HG03439 (cell line): Measurements from ENCODE around the gene CATSPERB.
A peak's percentile ranks its signal among the peaks of the same experiment; 100 is the strongest.
"Not testable (repeated sequence)": the region's sequence is repeated elsewhere in the genome, so short reads cannot be mapped to it uniquely, and the experiment has no call there.

Experiments used
- ATAC-seq: cut with Tn5 transposase; IDR thresholded peaks from one replicate; pipeline ENCODE4 v1.9.1; 2021; ENCODE audit warnings: mild to moderate bottlenecking, moderate library complexity; ENCODE audit not compliant: unreplicated experiment

Gene CATSPERB

DNA sequence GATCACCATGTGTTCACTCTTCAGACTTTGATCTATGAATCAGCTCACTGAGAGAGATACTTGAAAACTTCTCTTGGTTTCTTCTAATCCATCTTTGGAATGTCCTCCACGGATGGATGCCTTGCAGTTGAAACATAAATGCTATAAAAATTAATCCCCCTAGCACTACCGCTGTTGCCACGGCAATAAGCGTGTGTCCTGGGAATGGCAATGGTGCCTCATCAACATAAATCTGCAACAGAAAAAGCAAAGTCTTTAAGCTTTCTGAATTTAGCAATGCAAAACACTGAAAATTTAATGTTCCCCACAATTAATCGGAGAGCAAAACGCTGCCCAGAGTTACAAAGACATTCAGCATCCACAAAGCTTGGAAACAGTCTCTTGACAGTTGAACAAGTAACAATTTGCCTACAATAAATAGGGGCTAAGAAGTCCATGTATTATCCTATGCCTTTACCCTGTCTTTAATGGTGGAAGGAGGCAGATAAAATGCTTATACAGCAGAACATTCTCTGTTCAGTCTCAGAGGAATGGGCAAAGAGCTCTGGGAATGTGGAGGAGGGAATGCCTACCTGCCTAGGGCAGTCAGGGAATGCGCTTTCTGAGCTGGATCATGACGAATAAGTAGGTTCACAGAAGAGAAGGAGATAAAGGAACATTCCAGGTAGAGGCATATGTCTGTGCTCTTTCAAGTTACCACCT lies 150.9 kb downstream of the CATSPERB start:
- ATAC-seq = no peak

GRCh38 chr14:91577632-91578233 lies 154.2 kb downstream of the CATSPERB start:
- no peak for ATAC-seq

DNA sequence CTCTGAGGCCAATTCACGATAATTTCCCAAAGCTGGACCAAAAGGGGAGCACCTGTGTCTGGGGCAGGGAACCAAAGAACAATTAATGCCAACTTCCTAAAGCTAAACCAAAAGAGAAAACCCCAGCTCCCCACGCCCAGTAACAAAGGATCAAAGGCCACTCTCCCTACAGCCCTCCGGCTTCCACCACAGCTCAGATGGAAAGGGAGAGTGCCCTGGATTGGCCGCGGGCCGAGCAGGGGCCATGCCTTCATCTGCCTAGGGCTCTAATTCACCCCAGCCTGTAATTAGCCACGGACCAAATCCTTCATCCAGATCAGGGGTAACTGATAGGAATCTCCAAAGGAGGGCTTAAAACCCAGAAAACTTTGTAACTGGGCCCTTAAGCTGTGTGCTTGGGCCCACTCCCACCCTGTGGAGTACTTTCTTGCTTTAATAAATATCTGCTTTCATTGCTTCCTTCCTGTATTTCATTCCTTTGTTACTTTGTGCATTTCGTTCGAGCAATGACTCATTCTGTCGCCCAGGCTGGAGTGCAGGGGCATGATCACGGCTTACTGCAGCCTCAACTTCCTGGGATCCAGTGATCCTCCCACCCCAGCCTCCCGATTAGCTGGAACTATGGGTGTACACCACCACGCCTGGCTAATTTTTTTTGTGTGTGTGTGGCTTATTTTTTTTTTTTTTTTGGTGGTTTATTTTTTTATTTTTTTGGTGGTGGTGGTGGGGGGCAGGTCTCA lies 156.2 kb downstream of the CATSPERB start:
- no peak for ATAC-seq

GRCh38 chr14:91573894-91574837 lies 157.7 kb downstream of the CATSPERB start:
- peak; percentile 59 for ATAC-seq

GRCh38 chr14:91573528-91573893 lies 158.4 kb downstream of the CATSPERB start:
- ATAC-seq = no peak

DNA sequence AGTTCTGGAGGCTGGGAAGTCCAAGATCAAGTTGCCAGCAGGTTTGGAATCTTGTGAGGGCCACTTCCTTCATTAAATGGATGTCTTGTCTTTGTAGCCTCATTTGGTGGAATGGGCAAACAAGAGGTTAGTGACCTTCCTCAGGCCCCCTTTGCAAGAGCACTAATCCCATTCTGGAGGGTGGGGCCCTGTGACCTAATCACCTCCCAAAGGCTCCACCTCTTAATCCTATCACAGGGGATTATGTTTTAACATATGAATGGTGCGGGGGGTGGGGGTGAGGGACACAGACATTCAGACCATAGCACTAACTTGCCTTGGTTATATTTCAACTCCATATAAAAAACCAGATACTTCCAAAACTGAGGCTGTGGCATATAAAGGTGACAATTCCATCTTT lies 161.9 kb downstream of the CATSPERB start:
- ATAC-seq = no peak

DNA sequence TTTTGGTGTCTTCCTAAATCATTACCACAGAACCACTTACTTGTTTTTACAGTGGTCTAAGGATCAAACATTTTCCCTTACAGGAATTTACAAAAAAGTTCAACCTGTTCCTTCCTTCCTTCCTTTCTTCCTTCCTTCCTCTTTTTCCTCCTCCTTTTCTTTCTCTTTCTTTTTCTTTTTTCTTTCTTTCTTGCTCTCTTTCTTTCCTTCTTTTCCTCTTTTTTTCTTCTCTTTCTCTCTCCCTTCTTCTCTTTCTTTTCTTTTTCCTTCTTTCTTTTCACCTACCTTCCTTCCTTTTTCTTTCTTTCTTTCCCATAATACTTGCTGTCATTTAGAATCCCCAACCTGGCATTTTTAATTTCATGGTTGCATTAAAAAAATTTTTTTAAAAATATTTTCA lies 162.6 kb downstream of the CATSPERB start:
- ATAC-seq = no peak

GRCh38 chr14:91568626-91569025 lies 163.3 kb downstream of the CATSPERB start:
- no peak for ATAC-seq

DNA sequence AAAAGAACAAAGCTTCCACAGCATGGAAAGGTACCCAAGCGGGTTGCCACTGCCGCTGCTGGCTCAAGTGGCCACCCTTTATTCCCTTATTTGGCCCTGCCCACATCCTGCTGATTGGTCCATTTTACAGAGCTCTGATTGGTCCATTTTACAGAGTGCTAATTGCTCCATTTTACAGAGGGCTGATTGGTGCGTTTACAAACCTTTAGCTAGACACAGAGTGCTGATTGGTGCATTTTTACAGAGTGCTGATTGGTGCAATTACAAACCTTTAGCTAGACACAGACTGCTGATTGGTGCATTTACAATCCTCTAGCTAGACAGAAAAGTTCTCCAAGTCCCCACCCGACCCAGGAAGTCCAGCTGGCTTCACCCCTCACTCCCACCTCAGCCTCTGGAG lies 164.1 kb downstream of the CATSPERB start:
- ATAC-seq = not testable (repeated sequence)

DNA sequence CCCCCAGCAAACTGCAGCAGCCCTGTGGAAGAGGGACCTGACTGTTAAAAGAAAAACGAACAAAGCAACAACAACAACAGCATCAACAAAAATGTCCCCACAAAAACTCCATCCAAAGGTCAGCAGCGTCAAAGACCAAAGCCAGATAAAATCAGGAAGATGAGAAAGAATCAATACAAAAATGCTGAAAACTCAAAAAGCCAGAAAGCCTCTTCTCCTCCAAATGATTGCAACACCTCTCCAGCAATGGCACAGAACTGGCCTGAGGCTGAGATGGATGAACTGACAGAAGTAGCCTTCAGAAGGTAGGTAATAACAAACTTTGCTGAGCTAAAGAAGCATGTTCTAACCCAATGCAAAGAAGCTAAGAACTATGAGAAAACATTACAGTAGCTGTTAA lies 176.4 kb downstream of the CATSPERB start:
- ATAC-seq = no peak

GRCh38 chr14:91554535-91555332 lies 177.2 kb downstream of the CATSPERB start:
- no peak for ATAC-seq

GRCh38 chr14:91548108-91548507 lies 183.8 kb downstream of the CATSPERB start:
- ATAC-seq = no peak

DNA sequence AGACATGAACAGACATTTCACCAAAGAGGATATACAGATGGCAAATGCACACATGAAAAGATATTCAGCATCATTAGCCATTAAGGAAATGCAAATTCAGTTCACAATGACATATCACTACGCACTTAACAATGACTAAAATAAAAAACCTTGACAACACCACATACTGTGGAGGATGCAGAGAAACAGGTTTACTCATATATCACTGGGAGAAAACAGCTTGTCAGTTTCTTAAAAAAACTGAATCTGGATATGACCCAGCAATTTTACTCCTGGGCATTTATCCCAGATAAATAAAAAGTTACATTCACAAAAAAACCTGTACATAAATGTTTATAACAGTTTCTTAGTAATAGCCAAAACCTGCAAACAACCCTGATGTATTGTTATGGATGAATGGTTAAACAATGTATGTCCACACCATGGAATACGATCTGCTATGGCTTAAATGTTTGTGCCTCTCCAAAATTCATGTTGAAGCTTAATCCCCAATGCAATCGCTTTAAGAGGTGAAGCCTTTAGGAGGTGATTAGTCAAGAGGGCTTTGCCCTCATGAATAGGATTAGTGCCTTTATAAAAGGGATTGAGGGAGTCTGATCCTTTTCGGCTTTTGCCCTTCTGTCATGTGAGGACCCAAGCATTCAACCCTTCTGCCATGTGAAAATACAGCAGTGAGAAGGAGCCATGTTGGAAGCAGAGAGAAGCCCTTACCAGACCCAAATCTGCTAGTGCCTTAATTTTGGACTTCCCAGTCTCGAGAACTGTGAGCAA lies 185.8 kb downstream of the CATSPERB start:
- ATAC-seq = no peak

DNA sequence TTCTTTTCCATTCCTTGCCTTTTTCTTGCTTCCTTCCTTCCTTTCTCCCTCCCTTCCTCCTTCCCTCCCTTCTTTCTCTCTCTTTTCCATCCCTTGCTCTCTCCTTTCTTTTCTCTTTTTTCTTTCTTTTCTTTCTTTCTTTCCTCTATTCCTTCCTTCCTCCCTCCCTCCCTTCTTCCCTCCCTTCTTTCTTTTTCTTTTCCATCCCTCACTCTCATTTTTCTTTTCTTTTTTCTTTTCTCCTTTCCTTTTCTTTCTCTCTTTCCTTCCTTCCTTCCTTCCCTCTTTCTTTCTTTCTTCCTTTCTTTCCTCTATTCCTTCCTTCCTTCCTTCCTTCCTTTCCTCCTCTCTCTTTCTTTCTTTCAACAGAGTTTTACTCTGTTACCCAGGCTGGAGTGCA lies 186.7 kb downstream of the CATSPERB start:
- no peak for ATAC-seq

DNA sequence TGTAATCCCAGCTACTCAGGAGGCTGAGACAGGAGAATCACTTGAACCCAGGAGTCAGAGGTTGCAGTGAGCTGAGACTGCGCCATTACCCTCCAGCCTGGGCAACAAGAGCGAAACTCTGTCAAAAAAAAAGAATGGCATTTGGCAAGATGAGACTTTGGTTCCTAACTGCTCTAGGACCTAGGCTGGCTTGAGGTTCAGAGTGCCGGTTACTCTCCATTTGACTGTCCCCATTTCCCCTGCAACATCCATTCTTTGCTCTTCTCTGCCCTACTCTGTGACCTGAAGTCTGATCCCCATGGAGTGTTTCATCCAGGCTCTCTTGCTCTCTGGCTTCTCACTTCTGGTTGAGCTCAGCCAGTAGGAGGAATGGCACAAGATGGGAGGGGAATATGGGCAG lies 195.6 kb downstream of the CATSPERB start:
- no peak for ATAC-seq

GRCh38 chr14:91534059-91534458 lies 197.8 kb downstream of the CATSPERB start:
- not testable (repeated sequence) for ATAC-seq

DNA sequence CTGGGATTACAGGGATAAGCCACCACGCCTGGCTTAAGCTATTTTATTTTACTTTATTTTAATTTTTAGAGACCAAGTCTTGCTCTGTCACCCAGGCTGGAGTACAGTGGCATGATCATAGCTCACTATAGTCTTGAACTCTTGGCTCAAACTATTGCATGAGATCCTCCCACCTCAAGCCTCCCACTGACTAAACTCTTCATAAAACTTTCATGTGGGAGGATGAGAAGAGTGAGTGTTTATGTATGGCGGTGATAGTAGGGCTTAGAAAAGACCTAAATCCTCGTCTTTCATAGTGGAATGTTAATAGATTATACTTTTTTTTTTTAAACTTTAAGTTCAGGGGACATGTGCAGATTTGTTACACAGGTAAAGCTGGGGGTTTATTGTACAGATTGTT lies 198.3 kb downstream of the CATSPERB start:
- ATAC-seq = no peak
